OCI-LY7 (cell line): ENCODE data around the gene SLC8A1.

Experiments used
- CTCF ChIP-seq: fragments of 200-600 bp; sonication (generic); conservative IDR thresholded peaks from 2 replicates; pipeline ENCODE4 v1.5.1; 2014; ENCODE audit warnings: mild to moderate bottlenecking, antibody characterized with exemption, low read length, moderate library complexity, mixed read lengths
- EZH2phosphoT487 ChIP-seq: fragments of 200-600 bp; sonication (generic); IDR thresholded peaks from 2 replicates; pipeline ENCODE4 v1.6.1; 2018; ENCODE audit warnings: low read depth, borderline replicate concordance, mild to moderate bottlenecking, mixed run types, antibody characterized with exemption, low read length, moderate library complexity, mixed read lengths

- TF ChIP-seq CTCF (no peak), EZH2phosphoT487 (no peak)
Observed at GRCh38 chr2:40355451-40355850, 96.4 kb downstream of the SLC8A1 start.
